Endothelial cell of umbilical vein (primary cell): ENCODE data around the gene MYOG. TPM values are rescaled to one million over a fixed set of nuclear protein-coding genes. Genes with fewer than 3 reads are reported as not detected.
A peak's percentile ranks its signal among the peaks of the same experiment; 100 is the strongest.

Experiments
- BruUV-seq: library from RNA; stranded (reverse); fragments of 400-500 nt; replicated peaks from 2 replicates; lab custom pipeline; 2021; lab: Mats Ljungman, UMichigan
- CTCF ChIA-PET: fragments of 300-600, 350-600 bp; sonication (Branson Sonifier 250); formaldehyde crosslinking; loops from one replicate; lab custom pipeline; 2021; ENCODE audit warnings: antibody characterized with exemption, inconsistent platforms; lab: Charles Lee
- POLR2A ChIA-PET: fragments of 300-600, 350-600 bp; sonication (Branson Sonifier 250); formaldehyde crosslinking; loops from one replicate; lab custom pipeline; 2021; ENCODE audit warnings: antibody characterized with exemption, inconsistent platforms; lab: Charles Lee
- DNase-seq: peaks from one replicate; pipeline ENCODE4 v3.0.0-alpha.2; 2011; ENCODE audit warnings: low read depth, low spot score
- FAIRE-seq: peaks from 2 replicates; lab custom pipeline; 2011; peaks lifted over from hg19 to GRCh38; lab: Jason Lieb, UNC
- H2AFZ ChIP-seq: 2 replicates; pipeline ENCODE4 v1.6.0; 2012; ENCODE audit warnings: low read depth, low read length, control low read depth, inconsistent platforms
- H3K27ac ChIP-seq: 2 replicates; pipeline ENCODE4 v1.5.1; 2011; ENCODE audit warnings: low read depth, mild to moderate bottlenecking, control low read depth, low read length, moderate library complexity; ENCODE audit not compliant: insufficient read depth
- H3K27me3 ChIP-seq, 2 experiments: 2 replicates each; pipeline versions ENCODE4 v1.6.0 to v1.6.1; 2011; ENCODE audit warnings: low read length in 2 of 2, mixed read lengths in 1 of 2; ENCODE audit not compliant: control insufficient read depth in 2 of 2, insufficient read depth in 2 of 2
- H3K36me3 ChIP-seq, 2 experiments: 2 replicates in 1 of 2; 3 replicates in 1 of 2; pipeline ENCODE4 v1.5.1; 2011; ENCODE audit warnings: low read length in 2 of 2, mild to moderate bottlenecking in 1 of 2, moderate library complexity in 1 of 2; ENCODE audit not compliant: control insufficient read depth in 2 of 2, insufficient read depth in 2 of 2; ENCODE audit errors: extremely low read depth in 1 of 2
- H3K4me1 ChIP-seq: 3 replicates; pipeline ENCODE4 v1.5.1; 2011; ENCODE audit warnings: mild to moderate bottlenecking, low read length; ENCODE audit not compliant: control insufficient read depth, insufficient read depth; ENCODE audit errors: extremely low read depth
- H3K4me2 ChIP-seq: 2 replicates; pipeline ENCODE4 v1.6.1; 2011; ENCODE audit warnings: low read length, control low read depth, mixed read lengths; ENCODE audit not compliant: insufficient read depth
- H3K4me3 ChIP-seq, 3 experiments: fragments of 200-600 bp in 1 of 3; sonication (generic), shearing (Covaris generic) in 1 of 3; replicated peaks in 1 of 3; 2 replicates each; pipeline ENCODE4 v1.5.1; 2011 to 2016; ENCODE audit warnings: control low read depth in 3 of 3, low read length in 3 of 3, mild to moderate bottlenecking in 2 of 3, inconsistent platforms in 1 of 3, low read depth in 1 of 3, moderate library complexity in 1 of 3; ENCODE audit not compliant: insufficient read depth in 1 of 3
- H3K79me2 ChIP-seq: 2 replicates; pipeline ENCODE4 v1.6.0; 2012; ENCODE audit warnings: low read length, inconsistent platforms; ENCODE audit not compliant: control insufficient read depth, insufficient read depth
- H3K9ac ChIP-seq: replicated peaks from 2 replicates; pipeline ENCODE3; 2011; ENCODE audit warnings: low read length, control low read depth; ENCODE audit not compliant: insufficient read depth; ENCODE audit errors: extremely low read depth
- H3K9me1 ChIP-seq: replicated peaks from 3 replicates; pipeline ENCODE4 v1.6.0; 2011; ENCODE audit warnings: mild to moderate bottlenecking, low read length; ENCODE audit not compliant: control insufficient read depth, insufficient read depth; ENCODE audit errors: extremely low read depth
- H3K9me3 ChIP-seq: replicated peaks from 2 replicates; pipeline ENCODE4 v1.5.1; 2012; ENCODE audit warnings: low read length, inconsistent platforms; ENCODE audit not compliant: control insufficient read depth, insufficient read depth
- H4K20me1 ChIP-seq: replicated peaks from 2 replicates; pipeline ENCODE3; 2011; ENCODE audit warnings: mild to moderate bottlenecking, low read length; ENCODE audit not compliant: control insufficient read depth, insufficient read depth; ENCODE audit errors: extremely low read depth
- EZH2 ChIP-seq: IDR thresholded peaks from 2 replicates; pipeline ENCODE4 v1.6.1; 2012; ENCODE audit warnings: borderline replicate concordance, low read depth, mild to moderate bottlenecking, moderate library complexity, low read length, inconsistent platforms; ENCODE audit not compliant: severe bottlenecking
- FOS ChIP-seq: IDR thresholded peaks from 2 replicates; pipeline ENCODE4 v1.6.1; 2011; ENCODE audit warnings: mild to moderate bottlenecking, low read length, moderate library complexity, borderline replicate concordance; ENCODE audit not compliant: insufficient read depth
- GATA2 ChIP-seq: IDR thresholded peaks from 2 replicates; pipeline ENCODE4 v1.7.0; 2011; ENCODE audit warnings: low read depth, mild to moderate bottlenecking, moderate library complexity, mixed read lengths, low read length; ENCODE audit not compliant: insufficient read length, insufficient read depth
- JUN ChIP-seq: IDR thresholded peaks from 2 replicates; pipeline ENCODE4 v1.6.1; 2011; ENCODE audit warnings: borderline replicate concordance, low read depth; ENCODE audit not compliant: insufficient read length, insufficient read depth
- MYC ChIP-seq: IDR thresholded peaks from one replicate; pipeline ENCODE4 v1.6.1; 2011; ENCODE audit warnings: mild to moderate bottlenecking, low read depth, low read length
- POLR2A ChIP-seq: IDR thresholded peaks from 2 replicates; pipeline ENCODE4 v1.6.1; 2012; ENCODE audit warnings: low read depth, mild to moderate bottlenecking, control low read depth, low read length
- POLR2AphosphoS5 ChIP-seq: IDR thresholded peaks from 2 replicates; pipeline ENCODE4 v1.6.1; 2012; ENCODE audit warnings: low read depth, mild to moderate bottlenecking, control low read depth, low read length, moderate library complexity; ENCODE audit not compliant: insufficient read depth
- dilution Hi-C: fragments of 300-500 bp; cut with MboI; formaldehyde crosslinking; loops from one replicate; pipeline ENCODE4 v1.15.0; 2019; ENCODE audit warnings: low sequenced_read_pairs; ENCODE audit not compliant: extremely low pct_ligation_motif_present
- intact Hi-C: fragments of 100-400 bp; cut with micrococcal nuclease; formaldehyde crosslinking; loops from one replicate; pipeline ENCODE4 v1.10.0; 2022
- polyA plus RNA-seq, 4 experiments: library from polyadenylated mRNA; depleted of rRNA in 3 of 4; stranded (reverse) in 3 of 4; unstranded in 1 of 4; fragments of >200 nt; gene quantifications; 2 replicates each; pipeline versions ENCODE4 v1.2.1 to v1.2.3, GENCODE V29; 2011 to 2012; ENCODE audit warnings: missing spikeins in 1 of 4
- total RNA-seq: library from RNA; stranded (reverse); gene quantifications from 2 replicates; pipeline ENCODE4 v1.2.3, GENCODE V29; 2021
- TF ChIP-seq, protein P1 (sequence below), 2 donors: IDR thresholded peaks; 1 replicate in 1 of 2; 2 replicates in 1 of 2; pipeline ENCODE4 v1.5.1; 2011; ENCODE audit warnings: low read length in 2 of 2, mild to moderate bottlenecking in 2 of 2, moderate library complexity in 2 of 2, control low read depth in 1 of 2, inconsistent platforms in 1 of 2, low read depth in 1 of 2; ENCODE audit not compliant: insufficient read depth in 1 of 2; ENCODE audit errors: extremely low read depth in 1 of 2
- TF ChIP-seq, protein P2 (sequence below): IDR thresholded peaks from 2 replicates; pipeline ENCODE4 v1.6.1; 2011; ENCODE audit not compliant: insufficient read depth, insufficient read length

Gene MYOG
- total and polyA plus RNA-seq, 2 donors (not counting 3 experiments of a cell fraction or from before 2014, with no cell fraction given): not detected

DNA sequence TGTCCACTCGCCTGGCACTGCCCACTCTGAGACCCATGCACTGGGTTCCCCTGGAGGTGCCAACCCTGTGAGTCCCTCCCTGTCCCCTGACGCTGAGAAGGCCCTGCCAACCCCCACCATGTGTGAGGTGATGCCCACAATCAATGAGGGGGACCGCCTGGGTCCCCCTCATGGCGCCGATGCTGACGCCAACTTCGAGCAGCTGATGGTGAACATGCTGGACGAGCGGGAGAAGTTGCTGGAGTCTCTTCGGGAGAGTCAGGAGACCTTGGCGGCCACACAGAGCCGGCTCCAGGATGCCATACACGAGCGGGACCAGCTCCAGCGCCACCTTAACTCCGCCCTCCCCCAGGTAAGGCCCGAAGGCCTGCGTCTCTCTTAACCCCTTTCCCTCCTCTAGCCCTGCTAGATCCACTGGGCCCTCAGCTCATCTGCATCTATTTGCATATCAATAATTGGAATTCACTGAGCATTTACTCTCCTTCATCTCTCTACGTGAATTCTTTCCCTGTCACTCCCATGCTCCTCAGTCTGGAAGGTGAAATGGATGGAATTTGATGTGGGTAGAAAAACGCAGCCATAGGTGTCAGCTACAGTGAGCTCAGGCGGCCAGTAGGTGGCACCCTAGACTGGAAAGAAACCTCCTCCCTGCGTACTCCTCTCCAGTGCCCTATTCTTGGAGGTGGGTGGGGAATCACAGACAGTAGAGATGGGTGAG, 46.8 kb downstream of the MYOG start:
- no TSS peak for BruUV-seq
- Histone ChIP-seq H3K36me3 (no peaks in the 10 kb centered on the region), H3K4me1 (no peaks in the 10 kb centered on the region), H3K27ac (no peak overlapping the region), H3K9me3 (no peaks in the 10 kb centered on the region), H4K20me1 (no peaks in the 10 kb centered on the region), H2AFZ (no peak overlapping the region), H3K9ac (no peak overlapping the region), H3K9me1 (no peaks in the 10 kb centered on the region), H3K4me2 (no peak overlapping the region), H3K79me2 (no peaks in the 10 kb centered on the region), H3K4me3 (no peak overlapping the region), H3K27me3 (peaks cover 0 to 18% of the 10 kb centered on the region in 2 experiments)
- DNase-seq (peak; percentile 57), FAIRE-seq (peak; percentile 94)
- no peak for TF ChIP-seq FOS
- TF ChIP-seq, protein P1, sequence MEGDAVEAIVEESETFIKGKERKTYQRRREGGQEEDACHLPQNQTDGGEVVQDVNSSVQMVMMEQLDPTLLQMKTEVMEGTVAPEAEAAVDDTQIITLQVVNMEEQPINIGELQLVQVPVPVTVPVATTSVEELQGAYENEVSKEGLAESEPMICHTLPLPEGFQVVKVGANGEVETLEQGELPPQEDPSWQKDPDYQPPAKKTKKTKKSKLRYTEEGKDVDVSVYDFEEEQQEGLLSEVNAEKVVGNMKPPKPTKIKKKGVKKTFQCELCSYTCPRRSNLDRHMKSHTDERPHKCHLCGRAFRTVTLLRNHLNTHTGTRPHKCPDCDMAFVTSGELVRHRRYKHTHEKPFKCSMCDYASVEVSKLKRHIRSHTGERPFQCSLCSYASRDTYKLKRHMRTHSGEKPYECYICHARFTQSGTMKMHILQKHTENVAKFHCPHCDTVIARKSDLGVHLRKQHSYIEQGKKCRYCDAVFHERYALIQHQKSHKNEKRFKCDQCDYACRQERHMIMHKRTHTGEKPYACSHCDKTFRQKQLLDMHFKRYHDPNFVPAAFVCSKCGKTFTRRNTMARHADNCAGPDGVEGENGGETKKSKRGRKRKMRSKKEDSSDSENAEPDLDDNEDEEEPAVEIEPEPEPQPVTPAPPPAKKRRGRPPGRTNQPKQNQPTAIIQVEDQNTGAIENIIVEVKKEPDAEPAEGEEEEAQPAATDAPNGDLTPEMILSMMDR (IDR thresholded peaks at IDR 0.05; ENCODE audit: extremely low read depth in 1 of 2, insufficient read depth in 1 of 2, low read depth in 1 of 2, low read length in 2 of 2): peak; percentile 86
- intact Hi-C loops (loop anchor here (1.0 to 10.0 kb wide), 5 partner anchors 78 to 286 kb away; no protein-coding TSS in a partner anchor), dilution Hi-C loops (no loop called here)
- ChIA-PET CTCF (interaction anchor here (0.5 to 7.3 kb wide), 41 partner anchors 10 to 402 kb away, joined by 3 to 363 read pairs (median 5); partner anchors contain the start of genes MYBPH, PPFIA4 and TMEM183A), POLR2A (interaction anchor here (1.0 kb wide), 1 partner anchor 177 kb away, joined by 3 read pairs; no protein-coding TSS in a partner anchor)

DNA sequence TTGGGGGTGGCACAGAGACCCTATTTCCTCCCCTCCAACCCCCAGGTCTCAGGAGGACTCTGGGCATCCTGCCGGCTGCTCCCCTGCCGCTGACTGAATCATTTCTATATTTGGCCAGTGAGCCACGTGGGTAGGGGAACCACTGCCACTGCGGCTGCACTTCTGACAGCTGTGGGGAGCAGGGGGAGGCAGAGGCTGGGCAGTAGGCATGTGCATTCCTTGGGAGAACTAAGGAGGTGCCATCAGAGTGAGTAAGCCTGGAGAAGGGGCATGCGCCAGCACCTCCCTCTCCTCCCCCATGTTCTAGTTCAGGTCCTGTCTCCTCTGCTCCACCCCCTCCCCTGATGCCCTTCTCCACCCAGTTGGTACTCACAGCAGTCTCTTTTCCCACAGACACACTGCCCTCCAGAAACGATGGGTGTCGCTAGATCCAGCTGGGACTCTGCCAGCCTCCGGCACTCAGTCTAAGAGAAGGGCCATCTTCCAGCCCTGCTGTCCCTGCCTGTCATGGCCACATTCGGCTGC, 47.5 kb downstream of the MYOG start:
- ChIA-PET POLR2A (no interaction called here), CTCF (interaction anchor here (1.0 to 7.3 kb wide), 8 partner anchors 9 to 242 kb away, joined by 3 to 363 read pairs (median 36); no protein-coding TSS in a partner anchor)
- Histone ChIP-seq H3K9me3 (no peaks in the 10 kb centered on the region), H3K9me1 (no peaks in the 10 kb centered on the region), H3K4me3 (no peak overlapping the region), H3K4me2 (no peak overlapping the region), H3K36me3 (no peaks in the 10 kb centered on the region), H3K4me1 (no peaks in the 10 kb centered on the region), H3K27me3 (peaks cover 0 to 17% of the 10 kb centered on the region in 2 experiments), H2AFZ (no peak overlapping the region), H3K27ac (no peak overlapping the region), H4K20me1 (no peaks in the 10 kb centered on the region), H3K9ac (no peak overlapping the region), H3K79me2 (no peaks in the 10 kb centered on the region)
- TF ChIP-seq FOS (no peak), JUN (no peak), GATA2 (no peak), POLR2AphosphoS5 (no peak), POLR2A (no peak), MYC (no peak), EZH2 (no peak)
- TF ChIP-seq, protein P1 (IDR thresholded peaks at IDR 0.05; ENCODE audit: extremely low read depth in 1 of 2, insufficient read depth in 1 of 2, low read depth in 1 of 2, low read length in 2 of 2): no peak
- TF ChIP-seq, protein P2, sequence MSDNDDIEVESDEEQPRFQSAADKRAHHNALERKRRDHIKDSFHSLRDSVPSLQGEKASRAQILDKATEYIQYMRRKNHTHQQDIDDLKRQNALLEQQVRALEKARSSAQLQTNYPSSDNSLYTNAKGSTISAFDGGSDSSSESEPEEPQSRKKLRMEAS: no peak
- dilution Hi-C loops (no loop called here), intact Hi-C loops (loop anchor here (5.0 to 10.0 kb wide), 2 partner anchors 79 to 287 kb away; no protein-coding TSS in a partner anchor)
- no peak for FAIRE-seq
- no peak for DNase-seq
- BruUV-seq: no TSS peak
